Ascending aorta (tissue), 2 donors: ENCODE data around the gene FCER2. TPM values are rescaled to one million over a fixed set of nuclear protein-coding genes. Genes with fewer than 3 reads are reported as not detected.

Source experiments
- DNase-seq, 2 donors: peaks; one replicate each; pipeline ENCODE4 v3.0.0-alpha.2; 2019; ENCODE audit warnings: low spot score in 2 of 2
- H3K27ac ChIP-seq, 2 donors: fragments of 200-600 bp; sonication (generic); one replicate each; pipeline ENCODE4 v1.5.1; 2016 to 2017; ENCODE audit warnings: mild to moderate bottlenecking in 1 of 2
- H3K27me3 ChIP-seq: fragments of 200-600 bp; sonication (generic); one replicate; pipeline ENCODE4 v1.5.1; 2017
- H3K36me3 ChIP-seq, 2 donors: fragments of 200-600 bp; sonication (generic); one replicate each; pipeline ENCODE4 v1.5.1; 2016
- H3K4me1 ChIP-seq, 2 donors: fragments of 200-600 bp; sonication (generic); one replicate each; pipeline ENCODE4 v1.5.1; 2016 to 2017; ENCODE audit warnings: mild to moderate bottlenecking in 1 of 2
- H3K4me3 ChIP-seq, 2 donors: fragments of 200-600 bp; sonication (generic); one replicate each; pipeline ENCODE4 v1.5.1; 2016 to 2017; ENCODE audit warnings: mild to moderate bottlenecking in 1 of 2
- H3K9me3 ChIP-seq, 2 donors: fragments of 200-600 bp; sonication (generic); one replicate each; pipeline ENCODE4 v1.5.1; 2016
- CTCF ChIP-seq, 3 experiments: fragments of 200-600 bp in 2 of 3; fragments of 450-650 bp in 1 of 3; sonication (generic) in 2 of 3; IDR thresholded peaks; one replicate each; pipeline ENCODE4 v1.5.1; 2016 to 2019; ENCODE audit warnings: antibody characterized with exemption in 3 of 3, mild to moderate bottlenecking in 1 of 3, moderate library complexity in 1 of 3
- intact Hi-C: fragments of 100-400 bp; cut with DNase I; formaldehyde crosslinking; loops from one replicate; pipeline ENCODE4 v1.15.1; 2023
- total RNA-seq: library from RNA; depleted of rRNA; stranded (reverse); fragments of >200 nt; gene quantifications from one replicate; pipeline ENCODE4 v1.1.0, GENCODE V29; 2016

Gene FCER2
- total RNA-seq, 1 donor from 2014 or later = not detected

GRCh38 chr19:7740682-7741054 is 38.7 kb upstream of the FCER2 start:
- no peak for DNase-seq
- H3K9me3 ChIP-seq = no peaks in the 10 kb centered on the region
- no peaks in the 10 kb centered on the region for H3K4me1 ChIP-seq
- no peak overlapping the region for H3K27ac ChIP-seq
- no peaks in the 10 kb centered on the region for H3K36me3 ChIP-seq
- TF ChIP-seq CTCF (IDR thresholded peaks at IDR 0.05) = no peak
- no peaks in the 10 kb centered on the region for H3K27me3 ChIP-seq
- intact Hi-C loops = no loop called here
- no peak overlapping the region for H3K4me3 ChIP-seq

DNA sequence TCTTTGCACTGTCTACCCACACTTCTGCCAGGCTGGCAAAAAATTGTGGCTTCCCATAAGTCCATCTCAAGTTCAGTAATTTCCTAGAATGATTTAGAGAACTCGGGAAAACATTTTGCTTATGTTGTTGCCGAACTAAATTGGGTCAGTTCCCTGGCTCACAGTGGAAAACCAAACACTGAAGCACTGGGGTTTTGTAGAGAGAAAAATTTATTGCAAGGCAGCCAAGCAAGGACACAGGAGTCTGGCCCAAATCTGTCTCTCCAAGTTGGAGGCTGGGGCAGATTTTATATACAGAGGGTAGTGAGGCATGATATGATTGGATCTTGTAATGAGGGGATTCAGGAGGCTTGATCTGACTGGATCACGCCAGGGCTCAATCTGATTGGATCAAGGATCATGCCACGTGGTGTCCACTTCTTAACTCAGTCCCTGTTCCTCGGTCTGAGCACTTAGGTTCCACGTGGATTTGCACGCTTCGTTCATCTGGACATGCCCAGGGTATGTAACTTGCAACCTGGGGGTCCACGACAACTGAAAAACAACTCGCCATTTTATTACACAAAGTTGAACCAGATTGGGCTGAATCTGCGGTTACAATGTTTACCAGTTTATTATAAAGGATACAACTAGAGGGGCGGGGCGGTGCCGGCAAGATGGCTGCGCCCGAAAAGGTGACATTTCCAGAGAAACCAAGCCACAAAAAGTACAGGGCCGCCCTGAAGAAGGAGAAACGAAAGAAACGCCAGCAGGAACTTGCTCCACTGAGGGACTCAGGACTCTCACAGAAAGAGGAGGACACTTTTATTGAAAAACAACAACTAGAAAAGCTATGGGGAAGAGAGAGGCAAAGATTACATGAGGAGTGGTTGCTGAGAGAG is 38.1 kb upstream of the FCER2 start:
- Histone ChIP-seq H3K4me3 (no peak overlapping the region), H3K9me3 (no peaks in the 10 kb centered on the region), H3K27ac (no peak overlapping the region), H3K4me1 (no peaks in the 10 kb centered on the region), H3K27me3 (no peaks in the 10 kb centered on the region), H3K36me3 (no peaks in the 10 kb centered on the region)
- TF ChIP-seq CTCF (IDR thresholded peaks at IDR 0.05) = no peak
- DNase-seq = no peak
- intact Hi-C loops = no loop called here

GRCh38 chr19:7739211-7739755 is 37.4 kb upstream of the FCER2 start:
- Histone ChIP-seq H3K27ac (no peak overlapping the region), H3K9me3 (no peaks in the 10 kb centered on the region), H3K27me3 (no peaks in the 10 kb centered on the region), H3K4me3 (no peak overlapping the region), H3K36me3 (no peaks in the 10 kb centered on the region), H3K4me1 (no peaks in the 10 kb centered on the region)
- DNase-seq = no peak
- TF ChIP-seq CTCF (IDR thresholded peaks at IDR 0.05) = no peak
- intact Hi-C loops = no loop called here

- Histone ChIP-seq H3K27me3 (no peaks in the 10 kb centered on the region), H3K36me3 (no peaks in the 10 kb centered on the region), H3K9me3 (no peaks in the 10 kb centered on the region), H3K27ac (no peak overlapping the region), H3K4me1 (no peaks in the 10 kb centered on the region), H3K4me3 (no peak overlapping the region)
- DNase-seq = no peak
- intact Hi-C loops = no loop called here
- TF ChIP-seq CTCF (IDR thresholded peaks at IDR 0.05) = no peak
These were observed 36.1 kb upstream of the FCER2 start for GRCh38 chr19:7738023-7738422.

- TF ChIP-seq CTCF (IDR thresholded peaks at IDR 0.05) = no peak
- Histone ChIP-seq H3K4me3 (no peak overlapping the region), H3K9me3 (no peaks in the 10 kb centered on the region), H3K27ac (no peak overlapping the region), H3K27me3 (no peaks in the 10 kb centered on the region), H3K4me1 (no peaks in the 10 kb centered on the region), H3K36me3 (no peaks in the 10 kb centered on the region)
- DNase-seq = no peak
- intact Hi-C loops = no loop called here
These were observed 35.3 kb upstream of the FCER2 start for GRCh38 chr19:7737215-7737614.
